Esophagus squamous epithelium (tissue), 5 donors: ENCODE data around the gene DNAI7. TPM values are rescaled to one million over a fixed set of nuclear protein-coding genes. Genes with fewer than 3 reads are reported as not detected.

Experiments
- DNase-seq: peaks from one replicate; lab custom pipeline; 2025; lab: John Stamatoyannopoulos, UW
- H3K27ac ChIP-seq, 4 donors: fragments of 200-600 bp; sonication (generic); one replicate each; pipeline ENCODE4 v1.5.1; 2016 to 2019; ENCODE audit warnings: mild to moderate bottlenecking in 1 of 4
- H3K27me3 ChIP-seq, 4 donors: fragments of 200-600 bp; sonication (generic); 1 replicate in 3 of 4; 2 replicates in 1 of 4; pipeline versions ENCODE4 v1.5.1 to v1.6.0; 2017 to 2021; ENCODE audit warnings: antibody characterized with exemption in 1 of 4
- H3K36me3 ChIP-seq, 3 donors: fragments of 200-600 bp; sonication (generic); one replicate each; pipeline ENCODE4 v1.5.1; 2016 to 2019
- H3K4me1 ChIP-seq, 3 donors: fragments of 200-600 bp; sonication (generic); one replicate each; pipeline ENCODE4 v1.5.1; 2017 to 2019
- H3K4me3 ChIP-seq, 4 donors: fragments of 200-600 bp; sonication (generic); 1 replicate in 3 of 4; 2 replicates in 1 of 4; pipeline ENCODE4 v1.5.1; 2016 to 2019; ENCODE audit warnings: mild to moderate bottlenecking in 2 of 4, moderate library complexity in 1 of 4
- H3K9me3 ChIP-seq, 3 donors: fragments of 200-600 bp; sonication (generic); one replicate each; pipeline ENCODE4 v1.5.1; 2016 to 2019
- CTCF ChIP-seq, 6 experiments: fragments of 450-650 bp in 4 of 6; fragments of 200-600 bp in 2 of 6; sonication (generic) in 2 of 6; IDR thresholded peaks; one replicate each; pipeline ENCODE4 v1.5.1; 2016 to 2019; ENCODE audit warnings: antibody characterized with exemption in 6 of 6, mild to moderate bottlenecking in 4 of 6, moderate library complexity in 4 of 6
- POLR2A ChIP-seq, 4 donors: fragments of 450-650 bp; IDR thresholded peaks; one replicate each; pipeline ENCODE4 v1.6.1; 2017; ENCODE audit warnings: antibody characterized with exemption in 4 of 4, mild to moderate bottlenecking in 4 of 4, moderate library complexity in 3 of 4
- WGBS, 2 donors: methylation state at CpG; one replicate each; pipeline ENCODE4 v1.1.5; 2018; 5-methylcytosine and 5-hydroxymethylcytosine counted together
- intact Hi-C: fragments of 100-400 bp; cut with DNase I; formaldehyde crosslinking; loops from one replicate; pipeline ENCODE4 v1.15.0; 2022
- total RNA-seq, 4 donors: library from RNA; depleted of rRNA; stranded (reverse); fragments of >200 nt; gene quantifications; one replicate each; pipeline ENCODE4 v1.1.0, GENCODE V29; 2016
- donor health status: DM: yes; HTN: yes; CAD: no.

The DNAI7 gene, protein sequence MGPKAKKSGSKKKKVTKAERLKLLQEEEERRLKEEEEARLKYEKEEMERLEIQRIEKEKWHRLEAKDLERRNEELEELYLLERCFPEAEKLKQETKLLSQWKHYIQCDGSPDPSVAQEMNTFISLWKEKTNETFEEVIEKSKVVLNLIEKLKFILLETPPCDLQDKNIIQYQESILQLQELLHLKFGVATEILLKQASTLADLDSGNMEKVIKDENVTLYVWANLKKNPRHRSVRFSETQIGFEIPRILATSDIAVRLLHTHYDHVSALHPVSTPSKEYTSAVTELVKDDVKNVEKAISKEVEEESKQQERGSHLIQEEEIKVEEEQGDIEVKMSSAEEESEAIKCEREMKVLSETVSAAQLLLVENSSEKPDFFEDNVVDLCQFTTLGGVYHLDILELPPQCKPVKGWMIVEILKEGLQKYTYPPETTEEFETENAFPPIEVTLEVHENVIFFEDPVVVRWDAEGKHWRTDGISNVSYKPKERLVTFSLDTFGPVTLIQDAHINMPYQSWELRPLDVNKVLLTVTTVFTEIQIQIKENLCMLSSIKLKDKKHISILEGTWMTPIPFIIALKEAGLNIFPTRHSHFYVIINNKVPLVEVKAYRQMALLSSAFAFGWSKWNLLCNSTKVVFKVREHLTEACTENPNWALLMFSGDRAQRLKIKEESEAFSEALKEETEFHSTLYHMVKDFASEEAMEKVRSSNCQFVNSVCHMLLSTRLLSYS
- total RNA-seq, result not detected

DNA sequence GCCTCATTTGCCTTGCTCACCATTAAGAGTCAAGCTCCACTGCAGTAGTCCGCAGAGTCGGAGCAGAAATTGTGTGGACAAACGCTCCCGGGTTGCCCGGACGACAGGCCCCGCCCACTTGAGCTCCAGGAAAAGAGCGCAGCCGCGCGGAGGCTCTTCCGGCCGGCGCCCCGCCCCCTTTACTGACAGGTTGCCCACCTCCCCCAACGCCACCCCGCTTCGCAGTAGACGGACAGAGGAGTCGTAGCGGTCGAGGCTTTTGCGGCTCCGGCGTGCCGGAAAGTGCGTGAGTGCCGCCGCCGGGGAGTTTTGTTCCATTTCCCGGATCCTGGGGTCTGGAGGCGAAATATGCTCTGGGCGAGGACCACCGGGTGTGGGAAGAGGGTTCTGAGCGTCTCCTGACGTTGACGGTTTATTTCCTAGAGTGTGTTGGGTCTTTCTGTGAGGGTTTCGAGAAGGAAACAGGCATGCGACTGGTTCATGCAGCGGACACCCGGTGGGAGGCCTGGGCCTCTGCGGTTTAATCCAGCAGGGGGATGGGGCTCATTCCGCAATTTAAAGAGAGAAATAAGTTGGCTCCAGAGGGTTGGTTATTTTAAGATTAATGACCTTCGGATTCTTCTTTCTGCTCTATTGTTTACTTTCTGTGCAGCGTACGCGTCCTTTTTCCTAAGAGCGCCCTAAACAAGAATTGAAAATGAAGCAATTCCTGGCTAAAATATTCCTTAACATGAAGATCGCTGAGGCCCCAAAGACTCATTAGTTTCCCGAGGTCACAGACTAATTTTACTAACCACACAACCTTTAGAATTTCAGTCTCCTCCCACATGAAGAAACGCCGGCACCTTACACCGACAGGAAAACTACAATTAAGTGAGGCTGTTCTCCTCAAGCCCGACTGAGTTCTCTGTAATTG, at the start of gene DNAI7, which contains the start of gene ETFRF1:
TSS of gene DNAI7 (minus strand) at position 105 of the 916 bp plus-strand sequence. CDS start at position 23, 82 bp downstream.
TSS of gene ETFRF1 (plus strand) at position 182 of the 916 bp plus-strand sequence. CDS start 8,720 bp downstream, outside the sequence.
- Histone ChIP-seq H3K4me1 (peaks cover 0 to 22% (median 12%) of the 10 kb centered on the region in 3 donors), H3K36me3 (no peaks in the 10 kb centered on the region), H3K27ac (peak within 1 kb of the TSS; percentile 87 to 96 (median 96)), H3K27me3 (no peaks in the 10 kb centered on the region), H3K9me3 (no peaks in the 10 kb centered on the region), H3K4me3 (peak within 1 kb of the TSS; percentile 70 to 90 (median 82))
- DNase-seq, result peak; percentile 60
- TF ChIP-seq POLR2A (IDR thresholded peaks at IDR 0.05) (peak in 2 of 4 donors; percentile 64 to 70), CTCF (IDR thresholded peaks at IDR 0.05) (peak in 1 of 6 experiments; percentile 4)
- WGBS, 2 donors, result 0 to 1% methylated on average over 11 to 29 of the region's 54 CpGs
- intact Hi-C loops, result no loop called here

DNA sequence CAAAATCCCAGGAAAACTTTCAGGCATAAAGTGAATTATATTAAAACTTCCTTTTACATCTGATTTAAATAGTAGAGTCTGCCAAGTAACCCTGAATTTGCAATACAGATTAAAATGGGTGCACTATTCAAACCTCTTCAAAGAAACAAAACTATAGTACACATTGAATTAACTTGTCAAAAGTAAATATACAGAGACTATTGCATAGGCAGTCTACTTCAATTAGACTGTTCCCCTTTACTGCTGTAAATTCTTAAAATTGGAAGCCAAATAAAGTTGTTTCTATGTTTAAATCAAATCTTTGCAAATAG, 48.7 kb upstream of the DNAI7 start:
- H3K27ac ChIP-seq, result no peak overlapping the region

GRCh38 chr12:25242981-25243679, 48.2 kb upstream of the DNAI7 start:
- 83 to 87% methylated on average over 5 of the region's 5 CpGs for WGBS, 2 donors
- TF ChIP-seq CTCF (IDR thresholded peaks at IDR 0.05) (no peak), POLR2A (IDR thresholded peaks at IDR 0.05) (no peak)
- Histone ChIP-seq H3K27ac (no peak overlapping the region), H3K27me3 (no peaks in the 10 kb centered on the region), H3K36me3 (peaks cover 0 to 25% (median 12%) of the 10 kb centered on the region in 3 donors), H3K4me3 (no peak overlapping the region), H3K4me1 (peaks cover 0 to 11% (median 0%) of the 10 kb centered on the region in 3 donors), H3K9me3 (no peaks in the 10 kb centered on the region)
- DNase-seq, result no peak
- intact Hi-C loops, result no loop called here

More for the DNA sequence above, 48.7 kb upstream of the DNAI7 start:
- DNase-seq, result no peak
- no peaks in the 10 kb centered on the region for H3K9me3 ChIP-seq
- TF ChIP-seq CTCF (IDR thresholded peaks at IDR 0.05) (no peak), POLR2A (IDR thresholded peaks at IDR 0.05) (no peak)
- peaks cover 0 to 25% (median 12%) of the 10 kb centered on the region in 3 donors for H3K36me3 ChIP-seq
- peaks cover 0 to 16% (median 0%) of the 10 kb centered on the region in 3 donors for H3K4me1 ChIP-seq
- intact Hi-C loops, result no loop called here
- no peak overlapping the region for H3K4me3 ChIP-seq
- H3K27me3 ChIP-seq, result no peaks in the 10 kb centered on the region

DNA sequence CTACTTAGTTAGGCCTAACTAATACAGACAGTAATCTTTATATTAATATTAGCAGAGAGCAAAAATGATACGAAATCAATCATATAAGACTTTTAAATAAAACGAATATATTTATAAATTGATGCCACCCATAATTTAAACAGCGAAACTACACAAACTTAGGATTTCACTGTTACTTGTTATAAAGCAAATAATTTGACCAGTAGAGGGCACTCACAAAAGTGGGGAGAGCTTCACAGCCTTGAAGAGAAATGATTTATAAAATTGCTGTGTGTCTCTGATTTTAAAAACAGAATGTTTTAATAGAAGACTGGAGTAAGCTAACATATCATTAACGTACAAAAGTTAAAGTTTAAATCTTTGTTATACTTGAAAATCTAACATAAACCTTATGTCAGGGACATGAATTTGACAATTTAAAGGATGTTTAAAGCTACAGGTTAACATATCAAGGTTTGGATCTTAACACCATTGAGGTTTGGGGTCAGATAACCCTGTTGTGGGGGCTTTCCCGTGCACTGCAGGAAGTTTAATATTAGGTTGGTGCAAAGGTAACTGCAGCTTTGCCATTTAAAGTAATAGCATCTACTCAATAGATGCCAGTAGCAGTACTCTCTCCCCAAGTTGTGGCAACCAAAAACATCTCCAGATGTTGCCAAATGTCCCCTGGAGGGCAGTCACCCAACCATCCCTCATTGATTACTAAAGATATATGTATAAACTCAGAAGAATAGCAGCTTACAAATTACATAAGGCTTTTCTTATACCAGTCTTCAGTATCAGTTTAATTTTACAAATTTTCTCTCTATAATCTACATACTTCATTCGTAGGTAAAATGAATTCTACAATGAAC, 46.4 kb upstream of the DNAI7 start:
- no peak for DNase-seq

More for the DNA sequence above, 46.4 kb upstream of the DNAI7 start:
- TF ChIP-seq POLR2A (IDR thresholded peaks at IDR 0.05) (no peak), CTCF (IDR thresholded peaks at IDR 0.05) (peak in 5 of 6 experiments; percentile 48 to 69 (median 56))
- Histone ChIP-seq H3K4me3 (no peak overlapping the region), H3K9me3 (no peaks in the 10 kb centered on the region), H3K27ac (no peak overlapping the region), H3K27me3 (no peaks in the 10 kb centered on the region), H3K4me1 (peaks cover 0 to 5% (median 0%) of the 10 kb centered on the region in 3 donors), H3K36me3 (peaks cover 0 to 38% (median 12%) of the 10 kb centered on the region in 3 donors)
- WGBS, 2 donors, result 26 to 30% methylated on average over 6 of the region's 6 CpGs
- intact Hi-C loops, result no loop called here
